Rectal smooth muscle tissue (tissue), 1 donor: ENCODE measurements around the gene NMUR1.
"Not testable (repeated sequence)": the region's sequence is repeated elsewhere in the genome, so short reads cannot be mapped to it uniquely, and the experiment has no call there.

Experiments used
- H3K27ac ChIP-seq: one replicate; pipeline ENCODE4 v1.7.0; 2013; ENCODE audit warnings: low read depth, low read length, inconsistent platforms
- H3K27me3 ChIP-seq: one replicate; pipeline ENCODE4 v1.7.0; 2013; ENCODE audit warnings: low read length; ENCODE audit not compliant: control insufficient read depth, insufficient read depth
- H3K36me3 ChIP-seq: one replicate; pipeline ENCODE4 v1.7.0; 2013; ENCODE audit warnings: low read length; ENCODE audit not compliant: control insufficient read depth, insufficient read depth
- H3K4me1 ChIP-seq: one replicate; pipeline ENCODE4 v1.7.0; 2013; ENCODE audit warnings: low read length; ENCODE audit not compliant: control insufficient read depth, insufficient read depth
- H3K4me3 ChIP-seq: one replicate; pipeline ENCODE4 v1.7.0; 2013; ENCODE audit warnings: low read length
- H3K9ac ChIP-seq: one replicate; pipeline ENCODE4 v1.7.0; 2013; ENCODE audit warnings: low read length

The NMUR1 gene

GRCh38 chr2:231567159-231567558 is 36.9 kb upstream of the NMUR1 start:
- Histone ChIP-seq H3K27ac (no peak overlapping the region), H3K4me1 (no peaks in the 10 kb centered on the region), H3K36me3 (no peaks in the 10 kb centered on the region), H3K4me3 (no peak overlapping the region), H3K27me3 (no peaks in the 10 kb centered on the region), H3K9ac (no peak overlapping the region)

GRCh38 chr2:231565887-231566594 is 35.8 kb upstream of the NMUR1 start:
- Histone ChIP-seq H3K4me1 (no peaks in the 10 kb centered on the region), H3K9ac (no peak overlapping the region), H3K36me3 (no peaks in the 10 kb centered on the region), H3K4me3 (no peak overlapping the region), H3K27me3 (no peaks in the 10 kb centered on the region), H3K27ac (no peak overlapping the region)

- no peaks in the 10 kb centered on the region for H3K4me1 ChIP-seq
- H3K4me3 ChIP-seq, result no peak overlapping the region
- H3K9ac ChIP-seq, result no peak overlapping the region
- no peak overlapping the region for H3K27ac ChIP-seq
- no peaks in the 10 kb centered on the region for H3K36me3 ChIP-seq
- no peaks in the 10 kb centered on the region for H3K27me3 ChIP-seq
Measured at GRCh38 chr2:231563378-231563961, 33.2 kb upstream of the NMUR1 start.

GRCh38 chr2:231557571-231558217 is 27.4 kb upstream of the NMUR1 start:
- H3K4me3 ChIP-seq, result no peak overlapping the region
- H3K36me3 ChIP-seq, result no peaks in the 10 kb centered on the region
- peaks cover 6% of the 10 kb centered on the region for H3K4me1 ChIP-seq
- H3K27ac ChIP-seq, result no peak overlapping the region
- no peaks in the 10 kb centered on the region for H3K27me3 ChIP-seq
- H3K9ac ChIP-seq, result no peak overlapping the region

- H3K4me1 ChIP-seq, result peaks cover 6% of the 10 kb centered on the region
- H3K4me3 ChIP-seq, result no peak overlapping the region
- H3K9ac ChIP-seq, result no peak overlapping the region
- H3K36me3 ChIP-seq, result no peaks in the 10 kb centered on the region
- no peak overlapping the region for H3K27ac ChIP-seq
- no peaks in the 10 kb centered on the region for H3K27me3 ChIP-seq
Measured at GRCh38 chr2:231556981-231557380, 26.7 kb upstream of the NMUR1 start.

- H3K9ac ChIP-seq, H3K27me3 ChIP-seq, H3K4me1 ChIP-seq, H3K36me3 ChIP-seq, H3K27ac ChIP-seq, H3K4me3 ChIP-seq: not testable (repeated sequence)
Measured at GRCh38 chr2:231556496-231556895, 26.3 kb upstream of the NMUR1 start.

GRCh38 chr2:231554748-231555545 is 24.7 kb upstream of the NMUR1 start:
- Histone ChIP-seq H3K4me3 (peak overlapping the region; percentile 51), H3K36me3 (no peaks in the 10 kb centered on the region), H3K27me3 (no peaks in the 10 kb centered on the region), H3K4me1 (peaks cover 6% of the 10 kb centered on the region), H3K9ac (no peak overlapping the region), H3K27ac (peak overlapping the region; percentile 62)

GRCh38 chr2:231554327-231554726 is 24.1 kb upstream of the NMUR1 start:
- peak overlapping the region; percentile 51 for H3K4me3 ChIP-seq
- H3K27ac ChIP-seq, result peak overlapping the region; percentile 62
- H3K27me3 ChIP-seq, result no peaks in the 10 kb centered on the region
- no peaks in the 10 kb centered on the region for H3K36me3 ChIP-seq
- peaks cover 6% of the 10 kb centered on the region for H3K4me1 ChIP-seq
- H3K9ac ChIP-seq, result no peak overlapping the region

GRCh38 chr2:231552752-231553151 is 22.5 kb upstream of the NMUR1 start:
- Histone ChIP-seq H3K4me3 (no peak overlapping the region), H3K27me3 (no peaks in the 10 kb centered on the region), H3K27ac (no peak overlapping the region), H3K4me1 (peaks cover 6% of the 10 kb centered on the region), H3K9ac (no peak overlapping the region), H3K36me3 (no peaks in the 10 kb centered on the region)

- Histone ChIP-seq H3K36me3 (no peaks in the 10 kb centered on the region), H3K4me3 (no peak overlapping the region), H3K4me1 (peaks cover 4% of the 10 kb centered on the region), H3K9ac (no peak overlapping the region), H3K27me3 (no peaks in the 10 kb centered on the region), H3K27ac (no peak overlapping the region)
Measured at GRCh38 chr2:231549446-231550239, 19.4 kb upstream of the NMUR1 start.

GRCh38 chr2:231548752-231549151 is 18.5 kb upstream of the NMUR1 start:
- H3K9ac ChIP-seq, result no peak overlapping the region
- H3K4me1 ChIP-seq, result no peaks in the 10 kb centered on the region
- no peaks in the 10 kb centered on the region for H3K27me3 ChIP-seq
- H3K27ac ChIP-seq, result no peak overlapping the region
- no peaks in the 10 kb centered on the region for H3K36me3 ChIP-seq
- H3K4me3 ChIP-seq, result no peak overlapping the region
